ENCODE measurements around the gene IDS.

- TF ChIP-seq CTCF (IDR thresholded peaks at IDR 0.05; ENCODE audit: insufficient read depth, low read length) = no peak
- TF ChIP-seq GABPA (IDR thresholded peaks at IDR 0.05; ENCODE audit: low read depth) = no peak
- no peak for TF ChIP-seq POLR2AphosphoS5 (IDR thresholded peaks at IDR 0.05; ENCODE audit: low read depth)
These were observed 49.2 kb downstream of the IDS start for GRCh38 chrX:149455934-149456333.

All from HL-60 (cell line).